SJSA1 (cell line): Measurements from ENCODE around the gene ZNF182. TPM values are rescaled to one million over a fixed set of nuclear protein-coding genes. Genes with fewer than 3 reads are reported as not detected.
"Not testable (repeated sequence)": the region's sequence is repeated elsewhere in the genome, so short reads cannot be mapped to it uniquely, and the experiment has no call there.

Source experiments
- DNase-seq, 2 experiments: peaks; one replicate each; pipeline ENCODE4 v3.0.0-alpha.2; 2015 to 2020; ENCODE audit warnings: low spot score in 2 of 2, low read depth in 1 of 2
- H3K27ac ChIP-seq: fragments of 250-450 bp; sonication (Bioruptor Pico); 2 replicates; pipeline ENCODE4 v1.5.1; 2020; ENCODE audit warnings: mild to moderate bottlenecking, moderate library complexity
- H3K27me3 ChIP-seq: fragments of 250-450 bp; sonication (Bioruptor Pico); replicated peaks from 2 replicates; pipeline ENCODE4 v1.5.1; 2020; ENCODE audit warnings: mild to moderate bottlenecking, moderate library complexity
- H3K36me3 ChIP-seq: fragments of 250-450 bp; sonication (Bioruptor Pico); 2 replicates; pipeline ENCODE4 v1.5.1; 2020; ENCODE audit warnings: mild to moderate bottlenecking
- H3K4me1 ChIP-seq: fragments of 250-450 bp; sonication (Bioruptor Pico); replicated peaks from 2 replicates; pipeline ENCODE4 v1.6.1; 2021; ENCODE audit warnings: mild to moderate bottlenecking
- H3K4me3 ChIP-seq: fragments of 250-450 bp; sonication (Bioruptor Pico); 2 replicates; pipeline ENCODE4 v1.5.1; 2020; ENCODE audit warnings: mild to moderate bottlenecking
- H3K9me3 ChIP-seq: fragments of 250-450 bp; sonication (Bioruptor Pico); replicated peaks from 2 replicates; pipeline ENCODE4 v1.5.1; 2020; ENCODE audit warnings: mild to moderate bottlenecking
- total RNA-seq: library from RNA; depleted of rRNA; stranded (reverse); fragments of >200 nt; shearing (Covaris generic); gene quantifications from 2 replicates; pipeline ENCODE4 v1.2.3, GENCODE V29; 2014

The ZNF182 gene
- total RNA-seq, 1 experiment from 2014 or later = 3.9 TPM

DNA sequence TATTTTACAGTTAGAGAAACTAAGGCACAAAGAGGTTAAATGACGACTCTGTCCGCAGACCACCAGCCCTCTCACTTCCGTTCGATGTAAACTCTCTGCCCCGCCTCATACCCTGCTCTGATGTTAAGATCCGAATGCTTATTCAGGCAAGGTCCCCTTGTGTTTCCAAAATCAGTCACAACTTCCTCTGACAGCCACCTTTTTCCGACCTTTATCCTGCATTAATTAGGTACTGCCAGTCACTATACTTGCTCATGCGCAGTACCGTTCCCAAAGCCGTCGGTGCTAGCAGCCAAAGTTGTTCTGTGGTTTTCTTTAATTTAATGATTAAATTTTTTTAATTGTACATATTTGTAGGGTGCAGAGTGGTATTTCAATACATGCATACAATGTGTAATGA is 16.7 kb upstream of the ZNF182 start:
- not testable (repeated sequence) for H3K4me1 ChIP-seq, DNase-seq, H3K9me3 ChIP-seq, H3K27ac ChIP-seq, H3K4me3 ChIP-seq, H3K36me3 ChIP-seq, H3K27me3 ChIP-seq

DNA sequence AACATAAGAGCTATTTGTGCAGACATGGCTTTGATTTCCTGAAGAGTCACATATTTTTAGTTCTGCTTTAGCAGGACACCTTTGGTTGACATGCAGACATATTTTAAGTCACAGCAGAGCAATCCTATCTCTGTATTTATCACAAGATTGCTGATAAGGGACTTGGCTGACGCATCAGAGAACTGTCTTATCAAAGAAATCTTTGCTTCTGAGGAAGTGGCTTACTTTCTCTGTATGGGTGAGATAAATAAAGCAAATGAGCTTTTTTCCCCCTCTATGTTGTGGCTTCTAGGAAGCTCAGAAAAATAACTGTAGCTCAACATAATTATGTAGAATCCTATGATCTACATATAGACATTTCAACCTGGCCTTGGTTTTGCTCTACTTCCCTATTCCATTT is 16.1 kb upstream of the ZNF182 start:
- H3K9me3 ChIP-seq, H3K4me1 ChIP-seq, H3K36me3 ChIP-seq, DNase-seq, H3K27me3 ChIP-seq, H3K4me3 ChIP-seq, H3K27ac ChIP-seq: not testable (repeated sequence)

DNA sequence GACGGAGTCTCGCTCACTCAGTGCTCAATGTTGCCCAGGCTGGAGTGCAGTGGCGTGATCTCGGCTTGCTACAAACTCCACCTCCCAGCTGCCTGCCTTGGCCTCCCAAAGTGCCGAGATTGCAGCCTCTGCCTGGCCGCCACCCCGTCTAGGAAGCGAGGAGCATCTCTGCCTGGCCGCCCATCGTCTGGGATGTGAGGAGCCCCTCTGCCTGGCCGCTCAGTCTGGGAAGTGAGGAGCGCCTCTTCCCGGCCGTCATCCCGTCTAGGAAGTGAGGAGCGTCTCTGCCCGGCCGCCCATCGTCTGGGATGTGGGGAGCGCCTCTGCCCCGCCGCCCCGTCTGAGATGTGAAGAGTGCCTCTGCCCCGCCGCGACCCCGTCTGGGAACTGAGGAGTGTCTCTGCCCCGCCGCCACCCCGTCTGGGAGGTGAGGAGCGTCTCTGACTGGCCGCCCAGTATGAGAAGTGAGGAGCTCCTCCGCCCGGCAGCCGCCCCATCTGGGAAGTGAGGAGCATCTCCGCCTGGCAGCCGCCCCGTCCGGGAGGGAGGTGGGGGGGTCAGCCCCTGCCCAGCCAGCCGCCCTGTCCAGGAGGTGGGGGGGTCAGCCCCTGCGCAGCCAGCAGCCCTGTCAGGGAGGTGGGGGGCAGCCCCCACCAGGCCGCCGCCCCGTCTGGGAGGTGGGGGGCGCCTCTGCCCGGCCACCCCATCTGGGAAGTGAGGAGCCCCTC is 13.0 kb upstream of the ZNF182 start:
- not testable (repeated sequence) for DNase-seq, H3K36me3 ChIP-seq, H3K27ac ChIP-seq, H3K4me3 ChIP-seq, H3K9me3 ChIP-seq, H3K4me1 ChIP-seq, H3K27me3 ChIP-seq

DNA sequence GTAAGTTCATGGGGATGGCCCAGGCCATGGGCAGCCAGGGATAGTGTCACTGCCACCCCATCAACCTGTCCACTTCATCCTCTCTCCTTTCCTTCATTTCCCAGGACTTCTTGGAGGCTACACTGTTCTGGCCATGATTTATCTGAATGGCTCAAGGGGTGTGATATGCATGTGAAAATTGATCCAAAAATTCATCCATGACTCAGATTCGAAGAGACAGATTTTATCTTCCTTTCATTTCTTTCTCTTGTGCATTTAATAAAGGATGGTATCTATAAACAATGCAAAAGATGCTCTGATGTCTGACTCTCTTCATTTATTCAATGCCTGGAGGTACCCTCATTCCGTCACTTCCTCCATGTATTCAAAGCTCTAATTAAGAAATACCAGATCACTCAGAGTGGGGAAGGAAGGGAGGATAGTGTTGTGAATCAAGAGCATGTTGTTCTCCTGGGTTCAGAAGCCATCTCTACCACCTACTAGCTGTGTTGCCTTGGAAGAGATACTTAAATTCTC is 5.7 kb upstream of the ZNF182 start:
- not testable (repeated sequence) for H3K27ac ChIP-seq, H3K4me3 ChIP-seq, H3K36me3 ChIP-seq, H3K9me3 ChIP-seq, DNase-seq, H3K27me3 ChIP-seq, H3K4me1 ChIP-seq

DNA sequence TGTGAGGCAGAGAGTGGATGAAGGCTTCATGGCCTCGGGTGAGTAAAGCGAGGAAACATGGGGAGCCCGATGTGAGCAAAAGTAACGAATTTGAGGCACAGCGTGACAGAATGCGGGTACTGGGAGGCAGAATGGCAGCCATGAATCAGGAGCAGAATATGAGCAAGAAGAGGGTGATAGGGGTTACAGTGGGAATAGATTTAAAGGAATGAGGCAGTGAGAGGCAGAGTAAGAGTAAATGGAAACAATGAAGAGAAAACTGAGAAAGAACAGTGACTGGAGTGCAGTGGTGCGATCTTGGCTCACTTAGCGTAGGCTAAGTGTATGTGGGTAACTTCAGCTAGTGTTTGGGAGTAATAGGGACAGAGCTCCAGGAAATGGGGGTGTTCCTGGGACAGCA is 2.9 kb upstream of the ZNF182 start, which contains the start of gene SPACA5:
SPACA5 (plus strand) TSS at position 301 of the 400 bp plus-strand sequence. CDS start 815 bp downstream, outside the sequence.
- not testable (repeated sequence) for H3K9me3 ChIP-seq, H3K4me1 ChIP-seq, H3K4me3 ChIP-seq, H3K27me3 ChIP-seq, DNase-seq, H3K27ac ChIP-seq, H3K36me3 ChIP-seq

DNA sequence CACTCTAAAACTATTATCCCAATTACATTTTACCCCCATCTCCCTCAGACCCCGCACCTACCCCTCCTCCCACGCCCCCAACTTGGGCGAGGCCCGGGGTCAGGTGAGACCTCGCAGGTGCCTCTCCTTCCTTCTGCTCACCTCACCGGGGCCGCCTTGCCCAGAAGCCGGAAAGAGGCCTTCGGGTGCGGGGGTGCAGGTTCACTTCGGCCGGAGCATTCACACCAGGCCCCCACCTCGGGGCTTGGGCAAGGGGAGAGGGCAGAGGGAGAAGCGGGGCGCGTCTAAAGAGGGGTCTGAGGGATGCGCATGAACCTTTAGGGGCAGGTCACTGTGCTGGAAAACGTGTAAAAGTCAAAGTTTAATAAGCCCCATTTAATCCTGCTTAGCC is 427 bp downstream of the ZNF182 start:
- DNase-seq = no peak
- Histone ChIP-seq H3K27ac (peak overlapping the region; percentile 90), H3K9me3 (no peaks in the 10 kb centered on the region)

DNA sequence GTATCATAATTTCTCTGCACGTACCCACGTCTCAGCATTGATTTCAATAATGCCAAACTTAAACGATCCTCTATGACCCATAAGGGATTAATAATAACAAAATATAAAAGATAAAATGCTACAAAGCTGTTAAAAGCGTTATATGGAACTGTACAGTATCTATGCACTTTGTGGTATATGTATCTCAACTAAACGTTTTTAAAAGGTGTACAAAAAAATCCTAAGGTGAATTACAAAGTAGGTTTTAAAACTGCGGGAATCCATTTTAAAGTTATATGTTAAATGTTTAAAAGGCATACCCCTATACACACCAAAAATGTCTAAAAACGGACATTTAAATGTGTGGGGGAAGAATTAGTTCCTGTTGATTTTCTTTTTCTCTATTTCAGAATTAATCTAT is 860 bp downstream of the ZNF182 start:
- peak overlapping the region; percentile 62 for H3K4me3 ChIP-seq
- no peaks in the 10 kb centered on the region for H3K27me3 ChIP-seq
- H3K27ac ChIP-seq = no peak overlapping the region
- 0 out of 2 replicates have a peak, but pooled peaks cover 2% of the 10 kb centered on the region for H3K4me1 ChIP-seq
- no peak for DNase-seq
- H3K36me3 ChIP-seq = peaks cover 10% of the 10 kb centered on the region; the same call in 1 of the 2 replicates
- H3K9me3 ChIP-seq = no peaks in the 10 kb centered on the region

More for the DNA sequence above, 427 bp downstream of the ZNF182 start:
- Histone ChIP-seq H3K27me3 (no peaks in the 10 kb centered on the region), H3K4me1 (0 out of 2 replicates have a peak, but pooled peaks cover 2% of the 10 kb centered on the region), H3K4me3 (peak overlapping the region; percentile 62), H3K36me3 (peaks cover 10% of the 10 kb centered on the region; the same call in 1 of the 2 replicates)

DNA sequence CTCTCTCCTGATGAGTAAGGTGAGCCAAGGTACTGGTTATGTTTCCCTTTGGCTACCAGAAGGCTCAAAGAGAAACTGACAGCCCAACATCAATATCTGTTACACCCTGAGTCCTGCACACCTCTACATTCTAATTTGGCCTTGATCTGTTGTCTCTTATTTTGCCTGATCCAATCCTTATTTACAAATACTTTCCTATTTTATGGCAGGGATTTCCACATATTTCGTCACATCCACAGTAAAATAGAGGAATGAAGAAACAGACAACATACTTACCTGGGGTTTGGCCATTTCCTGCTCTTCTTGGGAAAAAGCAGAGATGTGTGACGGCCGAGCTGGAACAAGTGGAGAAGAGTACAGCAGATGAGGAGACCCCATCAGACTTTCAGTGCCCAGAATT is 1.5 kb downstream of the ZNF182 start:
- H3K36me3 ChIP-seq = peaks cover 10% of the 10 kb centered on the region; the same call in 1 of the 2 replicates
- no peak for DNase-seq
- H3K4me3 ChIP-seq = no peak overlapping the region

DNA sequence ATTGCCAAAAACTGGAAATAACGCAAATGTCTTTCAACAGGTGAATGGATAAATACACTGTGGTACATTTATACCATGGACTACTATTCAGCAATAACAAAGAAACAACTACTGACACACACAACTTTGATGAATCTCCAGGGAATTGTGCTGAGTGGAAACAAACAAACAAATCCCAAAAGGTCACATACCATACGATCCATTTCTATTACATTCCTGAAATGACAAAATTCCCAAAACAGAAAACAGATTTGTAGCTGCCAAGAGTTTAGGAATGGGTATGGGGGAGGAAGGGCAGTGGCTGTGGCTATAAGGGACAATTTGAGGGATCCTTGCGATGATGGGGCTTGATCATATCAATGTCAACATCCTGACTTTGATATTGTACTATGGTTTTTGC is 2.5 kb downstream of the ZNF182 start:
- no peak overlapping the region for H3K4me3 ChIP-seq
- H3K9me3 ChIP-seq = no peaks in the 10 kb centered on the region
- no peak for DNase-seq
- no peak overlapping the region for H3K27ac ChIP-seq
- H3K27me3 ChIP-seq = no peaks in the 10 kb centered on the region
- 0 out of 2 replicates have a peak, but pooled peaks cover 2% of the 10 kb centered on the region for H3K4me1 ChIP-seq
- peaks cover 15% of the 10 kb centered on the region for H3K36me3 ChIP-seq

More for the DNA sequence above, 1.5 kb downstream of the ZNF182 start:
- Histone ChIP-seq H3K27me3 (no peaks in the 10 kb centered on the region), H3K27ac (no peak overlapping the region), H3K9me3 (no peaks in the 10 kb centered on the region), H3K4me1 (0 out of 2 replicates have a peak, but pooled peaks cover 2% of the 10 kb centered on the region)

DNA sequence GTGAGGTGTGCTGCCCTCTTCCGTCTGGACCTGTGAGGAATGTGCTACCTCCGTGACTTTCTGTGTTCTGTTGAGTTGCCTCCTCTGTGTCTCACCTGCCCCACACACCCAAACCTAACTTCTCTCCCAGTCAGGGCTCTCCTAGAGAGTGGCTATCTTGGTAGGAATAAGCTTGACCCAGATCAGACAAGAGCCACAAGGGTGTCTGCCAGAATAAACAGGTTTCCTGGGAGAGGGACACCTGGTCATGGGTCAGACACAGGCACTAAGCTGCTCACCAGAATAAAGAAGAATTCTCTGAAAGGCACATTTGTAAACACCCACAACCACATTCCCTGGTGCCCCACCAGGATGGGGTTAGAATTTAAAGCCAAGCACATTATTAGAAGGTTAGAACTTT is 11.1 kb downstream of the ZNF182 start:
- DNase-seq = no peak
- no peak overlapping the region for H3K27ac ChIP-seq
- H3K9me3 ChIP-seq = no peaks in the 10 kb centered on the region
- H3K4me1 ChIP-seq = no peaks in the 10 kb centered on the region
- H3K36me3 ChIP-seq = peaks cover 14% of the 10 kb centered on the region
- H3K4me3 ChIP-seq = no peak overlapping the region
- no peaks in the 10 kb centered on the region for H3K27me3 ChIP-seq

DNA sequence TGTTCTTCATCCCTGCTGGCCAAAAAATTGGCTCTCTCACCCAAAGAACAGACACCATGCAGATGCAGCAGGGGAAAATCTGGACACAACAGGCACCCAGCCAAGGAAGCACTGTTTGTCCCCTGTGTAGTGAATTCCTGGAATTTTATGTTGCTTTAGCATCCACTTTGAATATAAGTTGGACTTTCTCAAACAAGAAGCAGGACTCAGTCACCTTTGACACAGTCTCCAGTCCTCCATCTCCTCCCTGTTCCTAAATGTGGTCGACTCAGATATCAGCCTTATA is 11.8 kb downstream of the ZNF182 start:
- H3K9me3 ChIP-seq = no peaks in the 10 kb centered on the region
- no peak overlapping the region for H3K4me3 ChIP-seq
- H3K27me3 ChIP-seq = no peaks in the 10 kb centered on the region
- H3K4me1 ChIP-seq = no peaks in the 10 kb centered on the region
- peaks cover 17% of the 10 kb centered on the region for H3K36me3 ChIP-seq
- DNase-seq = no peak
- H3K27ac ChIP-seq = no peak overlapping the region

DNA sequence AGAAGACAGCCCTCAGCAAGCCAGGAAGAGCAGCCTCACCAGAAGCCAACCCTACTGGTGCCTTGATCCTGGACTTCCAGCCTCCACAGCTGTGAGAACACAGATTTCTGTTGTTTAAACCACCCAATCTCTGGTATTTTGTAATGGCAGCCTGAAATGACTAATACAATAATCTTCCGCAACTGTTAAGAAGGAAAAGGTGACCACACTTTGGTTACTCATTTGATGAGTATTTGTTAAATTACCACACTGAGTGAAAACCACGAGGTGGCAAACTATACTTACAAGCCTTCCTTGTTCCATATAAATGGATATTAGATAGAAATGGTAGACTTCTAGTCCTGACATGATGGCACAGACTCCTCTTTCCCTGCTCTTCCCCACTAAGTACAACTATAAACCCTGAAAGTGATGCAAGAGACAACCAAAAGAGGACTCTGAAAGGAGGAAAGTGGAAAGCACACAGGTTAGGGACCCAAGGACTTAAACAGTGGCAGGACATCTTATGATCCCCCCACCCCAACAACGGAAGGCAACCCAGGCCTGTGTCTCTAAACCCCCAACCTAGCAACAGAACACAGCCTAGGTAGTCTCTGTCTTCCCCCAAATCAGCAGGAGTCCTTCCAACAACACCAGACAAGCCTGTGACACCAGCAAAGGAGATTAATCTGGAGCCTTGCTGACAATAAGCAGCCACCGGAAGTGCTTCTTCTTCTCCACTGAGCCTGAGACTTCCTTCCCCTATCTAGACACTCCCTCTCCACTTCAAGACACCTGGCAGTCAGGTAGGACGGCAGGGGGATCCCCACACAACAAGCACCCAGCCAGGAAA is 12.3 kb downstream of the ZNF182 start:
- no peak overlapping the region for H3K27ac ChIP-seq
- no peak overlapping the region for H3K4me3 ChIP-seq
- no peaks in the 10 kb centered on the region for H3K4me1 ChIP-seq
- H3K27me3 ChIP-seq = no peaks in the 10 kb centered on the region
- DNase-seq = no peak
- peaks cover 13% of the 10 kb centered on the region; the same call in 1 of the 2 replicates for H3K36me3 ChIP-seq
- H3K9me3 ChIP-seq = no peaks in the 10 kb centered on the region

DNA sequence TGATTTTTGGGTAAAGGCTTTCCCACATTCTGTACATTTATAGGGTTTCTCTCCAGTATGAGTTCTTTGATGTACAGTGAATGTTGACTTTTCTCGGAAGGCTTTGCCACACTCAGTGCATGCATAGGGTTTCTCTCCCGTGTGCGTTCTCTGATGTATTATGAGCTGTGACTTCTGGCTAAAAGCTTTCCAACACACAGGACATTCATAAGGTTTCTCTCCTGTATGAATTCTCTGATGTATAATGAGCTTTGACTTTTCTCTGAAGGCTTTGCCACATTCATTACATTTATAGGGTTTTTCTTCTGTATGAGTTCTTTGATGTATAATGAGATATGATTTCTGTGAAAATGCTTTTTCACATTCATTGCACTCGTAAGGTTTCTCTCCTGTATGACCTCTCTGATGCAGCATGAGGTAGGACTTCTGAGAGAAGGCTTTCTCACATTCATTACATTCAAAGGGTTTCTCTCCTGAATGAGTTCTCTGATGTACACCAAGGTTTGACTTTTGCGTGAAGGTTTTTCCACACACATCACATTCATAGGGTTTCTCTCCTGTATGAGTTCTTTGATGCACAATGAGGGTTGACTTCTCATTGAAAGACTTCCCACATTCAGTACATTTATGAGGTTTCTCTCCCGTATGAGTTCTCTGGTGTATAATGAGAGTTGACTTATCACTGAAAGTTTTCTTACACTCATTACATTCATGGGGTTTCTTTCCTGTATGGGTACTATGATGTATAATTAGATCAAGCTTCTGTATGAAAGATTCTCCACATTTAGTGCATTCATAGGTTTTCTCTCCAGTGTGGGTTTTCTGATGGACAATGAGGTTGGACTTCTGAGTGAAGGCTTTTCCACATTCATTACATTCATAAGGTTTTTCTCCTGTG is 27.3 kb downstream of the ZNF182 start:
- peaks cover 35% of the 10 kb centered on the region for H3K36me3 ChIP-seq
- no peak overlapping the region for H3K4me3 ChIP-seq
- no peak overlapping the region for H3K27ac ChIP-seq
- no peak for DNase-seq
- no peaks in the 10 kb centered on the region; the same call in 1 of the 2 replicates for H3K9me3 ChIP-seq
- H3K27me3 ChIP-seq = no peaks in the 10 kb centered on the region
- H3K4me1 ChIP-seq = no peaks in the 10 kb centered on the region
